SU-DHL-6 (cell line): ENCODE results near the gene CACNA1G.

Experiments
- H2AFZ ChIP-seq: fragments of 200-600 bp; sonication (generic); 2 replicates; pipeline ENCODE4 v1.6.1; 2014; ENCODE audit warnings: low read depth, mild to moderate bottlenecking, moderate library complexity, mixed read lengths, antibody characterized with exemption, low read length; ENCODE audit not compliant: severe bottlenecking
- H3F3A ChIP-seq: fragments of 200-600 bp; shearing (Covaris generic); 2 replicates; pipeline ENCODE4 v1.6.0; 2016; ENCODE audit warnings: antibody characterized with exemption, mild to moderate bottlenecking; ENCODE audit not compliant: insufficient read depth
- H3K27ac ChIP-seq: fragments of 200-600 bp; sonication (generic); 2 replicates; pipeline ENCODE4 v1.5.1; 2016; ENCODE audit warnings: low read depth, mild to moderate bottlenecking, low read length, moderate library complexity, mixed read lengths
- H3K27me3 ChIP-seq: fragments of 200-600 bp; sonication (generic), shearing (Covaris generic); 2 replicates; pipeline ENCODE4 v1.6.0; 2014; ENCODE audit warnings: mild to moderate bottlenecking, low read length
- H3K36me3 ChIP-seq: fragments of 200-600 bp; sonication (generic); 2 replicates; pipeline ENCODE4 v1.6.1; 2014; ENCODE audit warnings: mild to moderate bottlenecking, low read length, mixed read lengths
- H3K4me2 ChIP-seq: fragments of 300-600, 200-600 bp; shearing (Covaris generic), sonication (generic); 2 replicates; pipeline ENCODE4 v1.6.0; 2014; ENCODE audit warnings: low read length, low read depth, mild to moderate bottlenecking; ENCODE audit not compliant: poor library complexity, severe bottlenecking
- H3K4me3 ChIP-seq: fragments of 200-600 bp; sonication (generic); 2 replicates; pipeline ENCODE4 v1.5.1; 2014; ENCODE audit warnings: antibody characterized with exemption, low read length, mild to moderate bottlenecking, mixed read lengths; ENCODE audit not compliant: insufficient read depth, poor library complexity, severe bottlenecking
- H3K79me2 ChIP-seq: fragments of 200-600 bp; sonication (generic); 2 replicates; pipeline ENCODE4 v1.6.1; 2014; ENCODE audit warnings: mild to moderate bottlenecking, low read length, moderate library complexity; ENCODE audit not compliant: insufficient read depth
- H3K9ac ChIP-seq: fragments of 200-600 bp; sonication (generic); 2 replicates; pipeline ENCODE4 v1.7.0; 2014; ENCODE audit warnings: mild to moderate bottlenecking, low read length
- H3K9me2 ChIP-seq: fragments of 200-600 bp; sonication (generic); replicated peaks from 2 replicates; pipeline ENCODE4 v1.6.1; 2014; ENCODE audit warnings: low read length; ENCODE audit not compliant: insufficient read depth
- H3K9me3 ChIP-seq: fragments of 200-600 bp; sonication (generic); 2 replicates; pipeline ENCODE4 v1.6.1; 2014; ENCODE audit warnings: low read length, mixed read lengths; ENCODE audit not compliant: insufficient read depth
- H4K20me1 ChIP-seq: fragments of 200-600 bp; sonication (generic); 2 replicates; pipeline ENCODE4 v1.6.1; 2014; ENCODE audit warnings: low read depth, mild to moderate bottlenecking, antibody characterized with exemption, low read length, moderate library complexity, mixed read lengths
- CTCF ChIP-seq: fragments of 200-600 bp; sonication (generic); IDR thresholded peaks from one replicate; pipeline ENCODE4 v1.5.1; 2017; ENCODE audit warnings: antibody characterized with exemption, mild to moderate bottlenecking, low read length, moderate library complexity; ENCODE audit not compliant: insufficient read depth, poor library complexity, severe bottlenecking
- EZH2phosphoT487 ChIP-seq: fragments of 200-600 bp; sonication (generic), shearing (Covaris generic); conservative IDR thresholded peaks from 2 replicates; pipeline ENCODE4 v1.6.1; 2018; ENCODE audit warnings: mild to moderate bottlenecking, antibody characterized with exemption, low read length, moderate library complexity, mixed read lengths

CACNA1G gene

GRCh38 chr17:50647187-50647586, 86.7 kb downstream of the CACNA1G start:
- H2AFZ ChIP-seq = no peak overlapping the region
- no peaks in the 10 kb centered on the region for H3K27me3 ChIP-seq
- TF ChIP-seq EZH2phosphoT487 = no peak
- no peak overlapping the region for H3K4me2 ChIP-seq
- H3K79me2 ChIP-seq = no peaks in the 10 kb centered on the region
- H3K27ac ChIP-seq = no peak overlapping the region
- H3K36me3 ChIP-seq = no peaks in the 10 kb centered on the region
- H3F3A ChIP-seq = no peaks in the 10 kb centered on the region
- H3K9me3 ChIP-seq = no peaks in the 10 kb centered on the region
- no peaks in the 10 kb centered on the region for H4K20me1 ChIP-seq
- H3K9ac ChIP-seq = no peak overlapping the region
- no peaks in the 10 kb centered on the region for H3K9me2 ChIP-seq
- H3K4me3 ChIP-seq = no peak overlapping the region

GRCh38 chr17:50649042-50649908, 88.8 kb downstream of the CACNA1G start:
- H3K9ac ChIP-seq = no peak overlapping the region
- no peak for TF ChIP-seq CTCF
- no peak for TF ChIP-seq EZH2phosphoT487
- H3K9me2 ChIP-seq = no peaks in the 10 kb centered on the region
- no peaks in the 10 kb centered on the region for H3K79me2 ChIP-seq
- no peaks in the 10 kb centered on the region for H4K20me1 ChIP-seq
- H2AFZ ChIP-seq = no peak overlapping the region
- H3K4me3 ChIP-seq = no peak overlapping the region
- no peaks in the 10 kb centered on the region for H3K9me3 ChIP-seq
- H3K4me2 ChIP-seq = no peak overlapping the region
- no peaks in the 10 kb centered on the region for H3F3A ChIP-seq
- no peaks in the 10 kb centered on the region for H3K27me3 ChIP-seq
- H3K36me3 ChIP-seq = no peaks in the 10 kb centered on the region
- no peak overlapping the region for H3K27ac ChIP-seq

- Histone ChIP-seq H3F3A (no peaks in the 10 kb centered on the region), H3K4me3 (no peak overlapping the region), H3K4me2 (no peak overlapping the region), H3K9me3 (no peaks in the 10 kb centered on the region), H3K27me3 (no peaks in the 10 kb centered on the region), H4K20me1 (no peaks in the 10 kb centered on the region), H3K36me3 (no peaks in the 10 kb centered on the region), H3K9ac (no peak overlapping the region), H3K79me2 (no peaks in the 10 kb centered on the region), H3K27ac (no peak overlapping the region), H2AFZ (no peak overlapping the region), H3K9me2 (no peaks in the 10 kb centered on the region)
- TF ChIP-seq EZH2phosphoT487 (no peak), CTCF (no peak)
Measured at GRCh38 chr17:50651661-50652060, 91.1 kb downstream of the CACNA1G start.

- Histone ChIP-seq H3K79me2 (no peaks in the 10 kb centered on the region), H2AFZ (no peak overlapping the region), H3K9me3 (no peaks in the 10 kb centered on the region), H3K4me2 (no peak overlapping the region), H3K36me3 (no peaks in the 10 kb centered on the region), H4K20me1 (no peaks in the 10 kb centered on the region), H3K27me3 (no peaks in the 10 kb centered on the region), H3K27ac (no peak overlapping the region), H3K4me3 (no peak overlapping the region), H3K9me2 (no peaks in the 10 kb centered on the region), H3K9ac (no peak overlapping the region), H3F3A (no peaks in the 10 kb centered on the region)
- no peak for TF ChIP-seq CTCF
- no peak for TF ChIP-seq EZH2phosphoT487
Measured at GRCh38 chr17:50653738-50654137, 93.2 kb downstream of the CACNA1G start.
